ENCODE results near the gene UBE2D2. TPM values are rescaled to one million over a fixed set of nuclear protein-coding genes. Genes with fewer than 3 reads are reported as not detected.

UBE2D2 gene
- total RNA-seq, 1 experiment from 2014 or later = 222 TPM

DNA sequence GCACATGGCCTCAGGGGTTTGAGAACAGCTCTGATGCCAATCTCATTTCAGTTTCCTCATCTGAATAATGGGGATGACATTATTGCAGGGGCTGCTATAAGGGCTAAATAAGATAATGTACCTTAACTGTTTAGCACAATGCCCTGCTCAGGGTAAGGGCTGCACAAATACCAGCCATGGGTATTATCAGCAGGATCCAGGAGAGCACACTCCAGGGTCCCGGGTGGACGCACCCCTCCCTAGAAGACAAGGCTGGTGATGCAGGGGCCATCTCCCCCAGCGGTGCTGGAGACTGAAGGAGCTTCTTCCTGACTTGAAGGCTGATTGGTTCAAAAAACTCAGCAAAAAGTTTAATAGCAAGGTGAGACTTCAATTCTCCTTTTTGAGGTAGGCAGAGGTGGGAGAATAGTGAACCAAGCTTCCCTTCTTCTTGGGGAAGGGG is 84.3 kb downstream of the UBE2D2 start:
- no peak for TF ChIP-seq SIN3A (IDR thresholded peaks at IDR 0.05; ENCODE audit: borderline replicate concordance, insufficient read depth, low read depth, low read length)
- TF ChIP-seq POLR2AphosphoS5 (IDR thresholded peaks at IDR 0.05; ENCODE audit: low read depth, low read length) = no peak
- TF ChIP-seq TCF7L2 (IDR thresholded peaks at IDR 0.05; ENCODE audit: low read depth, low read length) = no peak
- DNase-seq (ENCODE audit: low read depth, low spot score) = no peak
- H3K27ac ChIP-seq (ENCODE audit: low read length) = 0 out of 2 replicates have a peak overlapping the region, but pooled peaks have one; percentile 4
- ChIA-PET CTCF (interaction anchor here (1.3 kb wide), 1 partner anchor 45 kb away, joined by 6 read pairs; no protein-coding TSS in a partner anchor), POLR2A (no interaction called here)
- H3K27me3 ChIP-seq (ENCODE audit: control insufficient read depth, insufficient read depth, low read length) = no peaks in the 10 kb centered on the region
- in situ Hi-C loops (cut with HindIII; ENCODE audit: low pct_unique_long_range_greater_than_20kb, low sequenced_read_pairs) = no loop called here
- H3K4me1 ChIP-seq (ENCODE audit: control insufficient read depth, insufficient read depth, low read length) = peaks cover 35% of the 10 kb centered on the region
- ATAC-seq = no peak
- no peak overlapping the region for H3K4me3 ChIP-seq (ENCODE audit: low read depth in 2 of 2, low read length in 2 of 2)
- H3K36me3 ChIP-seq (ENCODE audit: control insufficient read depth, insufficient read depth, low read length) = no peaks in the 10 kb centered on the region; the same call in 1 of the 2 replicates
- BruUV-seq (replicated peaks) = no TSS peak
- no peaks in the 10 kb centered on the region for H3K9me3 ChIP-seq (ENCODE audit: control insufficient read depth, insufficient read depth, low read depth, low read length)
- intact Hi-C loops (cut with micrococcal nuclease; ENCODE audit: unreplicated experiment) = no loop called here

GRCh38 chr5:139646111-139646510 is 85.0 kb downstream of the UBE2D2 start:
- no peaks in the 10 kb centered on the region for H3K9me3 ChIP-seq (ENCODE audit: control insufficient read depth, insufficient read depth, low read depth, low read length)
- DNase-seq (ENCODE audit: low read depth, low spot score) (no peak), ATAC-seq (no peak)
- no peaks in the 10 kb centered on the region; the same call in 1 of the 2 replicates for H3K36me3 ChIP-seq (ENCODE audit: control insufficient read depth, insufficient read depth, low read length)
- POLR2A ChIA-PET = no interaction called here
- CTCF ChIA-PET = no interaction called here
- no TSS peak for BruUV-seq (replicated peaks)
- no peak overlapping the region for H3K4me3 ChIP-seq (ENCODE audit: low read depth in 2 of 2, low read length in 2 of 2)
- peaks cover 39% of the 10 kb centered on the region for H3K4me1 ChIP-seq (ENCODE audit: control insufficient read depth, insufficient read depth, low read length)
- no peak overlapping the region for H3K27ac ChIP-seq (ENCODE audit: low read length)
- no peaks in the 10 kb centered on the region for H3K27me3 ChIP-seq (ENCODE audit: control insufficient read depth, insufficient read depth, low read length)
- in situ Hi-C loops (cut with HindIII; ENCODE audit: low pct_unique_long_range_greater_than_20kb, low sequenced_read_pairs) = no loop called here
- TF ChIP-seq TCF7L2 (IDR thresholded peaks at IDR 0.05; ENCODE audit: low read depth, low read length) = no peak
- TF ChIP-seq, protein P1, sequence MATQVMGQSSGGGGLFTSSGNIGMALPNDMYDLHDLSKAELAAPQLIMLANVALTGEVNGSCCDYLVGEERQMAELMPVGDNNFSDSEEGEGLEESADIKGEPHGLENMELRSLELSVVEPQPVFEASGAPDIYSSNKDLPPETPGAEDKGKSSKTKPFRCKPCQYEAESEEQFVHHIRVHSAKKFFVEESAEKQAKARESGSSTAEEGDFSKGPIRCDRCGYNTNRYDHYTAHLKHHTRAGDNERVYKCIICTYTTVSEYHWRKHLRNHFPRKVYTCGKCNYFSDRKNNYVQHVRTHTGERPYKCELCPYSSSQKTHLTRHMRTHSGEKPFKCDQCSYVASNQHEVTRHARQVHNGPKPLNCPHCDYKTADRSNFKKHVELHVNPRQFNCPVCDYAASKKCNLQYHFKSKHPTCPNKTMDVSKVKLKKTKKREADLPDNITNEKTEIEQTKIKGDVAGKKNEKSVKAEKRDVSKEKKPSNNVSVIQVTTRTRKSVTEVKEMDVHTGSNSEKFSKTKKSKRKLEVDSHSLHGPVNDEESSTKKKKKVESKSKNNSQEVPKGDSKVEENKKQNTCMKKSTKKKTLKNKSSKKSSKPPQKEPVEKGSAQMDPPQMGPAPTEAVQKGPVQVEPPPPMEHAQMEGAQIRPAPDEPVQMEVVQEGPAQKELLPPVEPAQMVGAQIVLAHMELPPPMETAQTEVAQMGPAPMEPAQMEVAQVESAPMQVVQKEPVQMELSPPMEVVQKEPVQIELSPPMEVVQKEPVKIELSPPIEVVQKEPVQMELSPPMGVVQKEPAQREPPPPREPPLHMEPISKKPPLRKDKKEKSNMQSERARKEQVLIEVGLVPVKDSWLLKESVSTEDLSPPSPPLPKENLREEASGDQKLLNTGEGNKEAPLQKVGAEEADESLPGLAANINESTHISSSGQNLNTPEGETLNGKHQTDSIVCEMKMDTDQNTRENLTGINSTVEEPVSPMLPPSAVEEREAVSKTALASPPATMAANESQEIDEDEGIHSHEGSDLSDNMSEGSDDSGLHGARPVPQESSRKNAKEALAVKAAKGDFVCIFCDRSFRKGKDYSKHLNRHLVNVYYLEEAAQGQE (IDR thresholded peaks at IDR 0.05; ENCODE audit: insufficient read depth in 1 of 2, low read depth in 2 of 2, low read length in 1 of 2) = no peak
- TF ChIP-seq POLR2AphosphoS5 (IDR thresholded peaks at IDR 0.05; ENCODE audit: low read depth, low read length) = no peak
- no peak for TF ChIP-seq CTCF (IDR thresholded peaks at IDR 0.05)
- no peak for TF ChIP-seq SIN3A (IDR thresholded peaks at IDR 0.05; ENCODE audit: borderline replicate concordance, insufficient read depth, low read depth, low read length)
- intact Hi-C loops (cut with micrococcal nuclease; ENCODE audit: unreplicated experiment) = no loop called here

DNA sequence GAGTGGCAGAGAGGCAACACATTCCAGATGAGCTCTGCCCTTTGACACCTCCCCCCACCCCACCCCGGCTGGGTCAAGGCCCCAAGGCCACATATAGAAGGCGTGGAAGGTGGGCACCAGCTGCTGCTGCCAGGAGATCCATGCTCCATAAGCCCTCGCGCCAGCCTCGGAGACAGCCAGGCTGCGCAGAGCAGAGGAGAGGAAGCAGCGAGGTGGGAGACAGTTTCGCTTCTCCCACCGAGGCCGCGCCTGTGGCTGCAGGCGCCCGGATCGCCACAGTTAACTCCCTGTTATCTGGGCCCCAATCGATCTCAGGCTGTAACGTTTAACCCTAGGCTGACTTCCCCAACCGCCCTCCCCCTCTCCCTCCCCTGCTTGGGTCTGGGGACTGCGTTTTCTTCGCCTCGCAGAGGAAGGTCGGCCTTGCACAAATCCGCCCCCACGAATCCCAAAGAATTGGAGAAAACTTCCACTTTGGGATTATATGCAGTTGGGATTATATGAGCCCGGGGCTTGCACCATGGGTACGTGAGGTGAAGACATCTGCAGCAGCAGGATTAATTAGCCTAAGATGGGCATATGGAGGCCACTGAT is 85.9 kb downstream of the UBE2D2 start:
- POLR2A ChIA-PET = no interaction called here
- Histone ChIP-seq H3K4me3 (ENCODE audit: low read depth in 2 of 2, low read length in 2 of 2) (peak overlapping the region in 1 of 2 experiments; percentile 50; a peak in 2 of 4 replicates), H3K27me3 (ENCODE audit: control insufficient read depth, insufficient read depth, low read length) (no peaks in the 10 kb centered on the region), H3K4me1 (ENCODE audit: control insufficient read depth, insufficient read depth, low read length) (peaks cover 40% of the 10 kb centered on the region), H3K36me3 (ENCODE audit: control insufficient read depth, insufficient read depth, low read length) (no peaks in the 10 kb centered on the region; the same call in 1 of the 2 replicates), H3K9me3 (ENCODE audit: control insufficient read depth, insufficient read depth, low read depth, low read length) (no peaks in the 10 kb centered on the region), H3K27ac (ENCODE audit: low read length) (peak overlapping the region; percentile 79; the same call in 1 of the 2 replicates)
- no TSS peak for BruUV-seq (replicated peaks)
- intact Hi-C loops (cut with micrococcal nuclease; ENCODE audit: unreplicated experiment) = no loop called here
- ATAC-seq (no peak), DNase-seq (ENCODE audit: low read depth, low spot score) (no peak)
- CTCF ChIA-PET = interaction anchor here (1.4 kb wide), 1 partner anchor 11 kb away, joined by 10 read pairs; no protein-coding TSS in a partner anchor
- no peak for TF ChIP-seq POLR2AphosphoS5 (IDR thresholded peaks at IDR 0.05; ENCODE audit: low read depth, low read length)
- TF ChIP-seq CTCF (IDR thresholded peaks at IDR 0.05) = no peak
- TF ChIP-seq TCF7L2 (IDR thresholded peaks at IDR 0.05; ENCODE audit: low read depth, low read length) = no peak
- TF ChIP-seq, protein P1 (IDR thresholded peaks at IDR 0.05; ENCODE audit: insufficient read depth in 1 of 2, low read depth in 2 of 2, low read length in 1 of 2) = no peak
- no peak for TF ChIP-seq SIN3A (IDR thresholded peaks at IDR 0.05; ENCODE audit: borderline replicate concordance, insufficient read depth, low read depth, low read length)
- in situ Hi-C loops (cut with HindIII; ENCODE audit: low pct_unique_long_range_greater_than_20kb, low sequenced_read_pairs) = no loop called here
